ENCODE data around the gene ACACB.

DNA sequence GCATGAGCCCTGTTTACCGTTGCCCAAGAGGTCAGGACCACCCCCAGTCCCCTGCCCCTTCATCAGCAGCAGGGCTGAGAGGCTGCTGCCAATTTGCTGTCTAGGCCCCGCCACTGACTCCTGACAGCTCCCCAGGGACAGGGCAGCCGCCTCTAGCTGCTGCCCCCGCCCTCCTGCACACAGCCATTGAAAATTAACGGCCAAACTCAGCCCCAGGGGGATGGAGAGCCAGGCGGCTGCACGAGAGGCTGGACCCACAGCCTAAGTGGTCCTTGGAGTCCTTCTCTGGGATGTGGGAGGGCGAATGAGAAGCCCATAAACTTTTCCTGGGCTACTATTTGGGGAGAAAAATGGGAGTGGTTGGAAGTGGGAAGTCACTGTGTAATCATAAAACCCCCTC lies 188.1 kb downstream of the ACACB start:
- TF ChIP-seq GATA2 (IDR thresholded peaks at IDR 0.05; ENCODE audit: low read depth, low read length): no peak
- TF ChIP-seq GATA3 (IDR thresholded peaks at IDR 0.05; ENCODE audit: low read depth, low read length): no peak

All from SH-SY5Y (cell line).